Measurements from ENCODE around the gene C7.

GRCh38 chr5:40988746-40989510 is 79.6 kb downstream of the C7 start:
- no peak for TF ChIP-seq POLR2A (IDR thresholded peaks at IDR 0.05)
- no peak for TF ChIP-seq CTCF (IDR thresholded peaks at IDR 0.05)

Measured in body of pancreas (tissue), 4 donors.